Activated T-helper 1 cell treated with Interleukin-2 at 50 U/mL for 16 hours (primary cell): Measurements from ENCODE around the gene TEKT4.
"Not testable (repeated sequence)": the region's sequence is repeated elsewhere in the genome, so short reads cannot be mapped to it uniquely, and the experiment has no call there.

Source experiments
- DNase-seq: peaks from one replicate; pipeline ENCODE4 v3.0.0-alpha.2; 2020; ENCODE audit warnings: low read depth

TEKT4 gene, protein sequence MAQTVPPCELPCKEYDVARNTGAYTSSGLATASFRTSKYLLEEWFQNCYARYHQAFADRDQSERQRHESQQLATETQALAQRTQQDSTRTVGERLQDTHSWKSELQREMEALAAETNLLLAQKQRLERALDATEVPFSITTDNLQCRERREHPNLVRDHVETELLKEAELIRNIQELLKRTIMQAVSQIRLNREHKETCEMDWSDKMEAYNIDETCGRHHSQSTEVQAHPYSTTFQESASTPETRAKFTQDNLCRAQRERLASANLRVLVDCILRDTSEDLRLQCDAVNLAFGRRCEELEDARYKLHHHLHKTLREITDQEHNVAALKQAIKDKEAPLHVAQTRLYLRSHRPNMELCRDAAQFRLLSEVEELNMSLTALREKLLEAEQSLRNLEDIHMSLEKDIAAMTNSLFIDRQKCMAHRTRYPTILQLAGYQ

DNA sequence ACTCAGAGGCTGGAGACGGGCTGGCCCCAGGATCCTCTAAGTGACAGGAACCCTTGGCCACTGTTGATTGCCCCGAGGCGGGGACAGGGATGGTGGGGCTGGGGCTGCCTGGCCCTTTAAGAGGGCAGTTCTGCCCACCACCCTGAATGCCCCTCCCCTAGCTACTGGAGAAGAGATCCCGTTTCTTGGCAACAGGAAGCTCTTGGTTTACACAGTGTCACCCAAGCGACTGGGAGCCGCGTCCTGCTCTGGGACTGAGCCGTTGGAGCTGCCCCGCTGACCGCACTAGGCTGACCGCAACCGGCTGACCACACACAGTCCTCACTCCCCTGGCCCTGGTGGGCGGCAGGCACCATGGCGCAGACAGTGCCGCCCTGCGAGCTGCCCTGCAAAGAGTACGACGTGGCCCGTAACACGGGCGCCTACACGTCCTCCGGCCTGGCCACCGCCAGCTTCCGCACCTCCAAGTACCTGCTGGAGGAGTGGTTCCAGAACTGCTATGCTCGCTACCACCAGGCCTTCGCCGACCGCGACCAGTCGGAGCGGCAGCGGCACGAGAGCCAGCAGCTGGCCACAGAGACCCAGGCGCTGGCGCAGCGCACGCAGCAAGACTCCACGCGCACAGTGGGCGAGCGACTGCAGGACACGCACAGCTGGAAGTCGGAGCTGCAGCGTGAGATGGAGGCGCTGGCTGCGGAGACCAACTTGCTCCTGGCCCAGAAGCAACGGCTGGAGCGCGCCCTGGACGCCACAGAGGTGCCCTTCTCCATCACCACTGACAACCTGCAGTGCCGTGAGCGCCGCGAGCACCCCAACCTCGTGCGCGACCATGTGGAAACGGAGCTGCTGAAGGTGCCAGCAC lies at the start of gene TEKT4:
Gene TEKT4 (plus strand): TSS at position 205 of the 862 bp plus-strand sequence. CDS start 150 bp downstream, at position 355.
- no peak for DNase-seq

DNA sequence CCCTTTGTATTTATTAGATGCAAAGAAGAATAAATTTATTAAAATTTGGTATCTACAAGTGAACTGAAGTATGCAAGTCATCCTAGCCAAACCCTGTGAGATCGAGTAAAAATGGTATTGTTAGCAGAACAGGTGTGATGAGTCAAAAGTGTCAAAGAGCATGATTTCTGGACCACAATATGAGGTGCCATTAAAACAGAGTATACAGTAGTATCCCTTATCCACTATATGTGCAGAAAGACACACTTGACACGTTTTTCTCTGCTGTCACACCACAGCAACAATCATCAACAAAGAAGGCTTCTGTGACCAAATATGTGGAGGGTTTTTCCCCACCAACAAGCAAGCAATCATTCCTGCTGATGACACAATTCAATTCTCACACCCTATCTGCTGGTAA lies 32.0 kb upstream of the TEKT4 start:
- DNase-seq, result not testable (repeated sequence)

DNA sequence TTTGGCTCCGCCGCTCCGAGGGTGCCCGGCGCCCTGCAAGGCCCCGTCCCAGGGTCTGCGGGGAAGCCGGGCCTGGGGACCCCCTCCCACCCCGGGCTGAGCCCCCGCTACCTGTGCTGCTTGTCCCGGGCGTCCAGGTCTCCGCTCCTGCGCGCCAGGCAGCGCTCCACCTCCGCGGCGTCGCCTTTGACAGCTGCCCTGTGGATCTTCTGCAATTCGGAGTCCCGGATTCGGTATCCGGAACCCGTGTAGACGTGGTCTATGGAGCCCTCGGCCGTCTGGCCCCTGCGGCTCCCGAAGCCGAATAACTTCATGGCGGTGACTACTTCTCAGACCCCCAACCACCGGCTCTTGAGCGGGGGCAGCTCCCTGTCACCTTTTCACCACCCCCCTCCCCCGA lies 14.4 kb upstream of the TEKT4 start:
- not testable (repeated sequence) for DNase-seq

DNA sequence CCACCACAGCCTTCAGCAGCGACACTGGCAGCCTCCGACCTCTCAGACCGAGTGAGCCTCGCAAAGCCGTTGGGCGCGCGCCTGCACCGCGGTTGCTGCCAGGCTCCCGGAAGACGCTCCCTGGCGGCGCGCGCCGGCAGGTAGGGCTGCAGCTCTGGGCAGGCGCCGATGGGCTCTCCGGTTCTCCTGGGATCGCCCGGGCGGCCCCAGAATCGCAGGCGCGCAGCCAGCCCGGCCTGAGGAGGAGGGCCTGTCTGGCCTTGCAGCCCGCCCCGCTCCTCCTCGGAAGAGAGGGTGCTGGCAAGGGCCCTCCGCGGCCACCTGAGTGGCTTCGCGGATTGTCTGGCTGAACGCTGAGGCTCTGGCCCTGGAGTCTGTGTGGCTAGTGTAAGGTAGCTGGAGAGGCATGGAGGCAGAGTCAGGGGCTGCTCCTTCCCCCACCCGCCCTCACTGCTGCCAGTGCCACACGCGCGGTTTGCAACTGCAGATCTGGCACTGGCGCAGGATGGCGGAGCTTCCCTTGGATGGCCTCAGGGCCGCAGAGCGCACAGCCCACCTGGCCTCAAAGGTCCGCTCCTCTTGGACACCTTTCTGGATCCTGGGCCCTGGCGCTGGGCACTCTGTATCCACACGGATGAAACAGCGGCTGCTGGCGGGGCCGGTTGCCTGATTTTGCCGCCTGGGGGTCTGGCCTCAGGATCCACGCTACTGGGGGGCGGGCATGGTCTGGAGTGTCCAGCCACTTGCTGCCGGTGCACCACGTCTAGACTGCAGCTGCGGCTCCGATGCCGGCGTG lies 13.7 kb upstream of the TEKT4 start:
- DNase-seq, result not testable (repeated sequence)

DNA sequence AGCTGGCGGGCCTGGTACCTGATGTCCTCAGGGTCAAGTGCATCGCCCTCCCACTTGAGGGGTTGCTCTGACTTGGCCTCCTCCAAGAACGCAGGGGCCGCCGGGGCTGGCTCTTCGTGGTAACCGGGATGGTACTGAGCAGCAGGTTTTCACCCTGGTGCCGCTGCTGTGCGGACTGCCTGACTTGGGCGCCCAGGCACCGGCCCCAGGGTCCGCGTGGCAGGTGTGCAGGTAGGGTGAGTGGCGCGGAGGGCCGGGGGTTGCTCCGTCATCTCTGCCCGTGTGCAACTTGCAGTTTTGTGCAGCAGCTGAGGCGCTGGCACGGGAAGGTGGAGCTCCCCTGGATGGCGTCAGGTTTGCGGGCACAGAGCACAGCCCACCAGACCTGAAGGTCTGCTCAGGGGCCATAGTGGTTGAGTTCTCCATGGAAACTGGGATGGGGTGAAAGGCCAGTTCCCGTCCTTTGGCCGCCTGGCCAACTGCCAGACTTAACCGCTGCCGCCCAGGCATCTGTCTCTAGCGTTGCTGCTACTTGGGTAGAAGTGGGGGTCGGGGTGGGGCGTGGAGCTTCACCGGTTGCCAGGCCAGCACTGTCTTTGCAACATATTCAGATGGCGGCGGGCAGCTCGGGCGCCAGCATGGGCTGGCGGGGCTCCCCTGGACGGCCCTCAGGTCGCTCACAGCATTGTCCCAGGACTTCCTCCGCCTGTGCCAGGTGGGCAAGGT lies 12.9 kb upstream of the TEKT4 start:
- not testable (repeated sequence) for DNase-seq

DNA sequence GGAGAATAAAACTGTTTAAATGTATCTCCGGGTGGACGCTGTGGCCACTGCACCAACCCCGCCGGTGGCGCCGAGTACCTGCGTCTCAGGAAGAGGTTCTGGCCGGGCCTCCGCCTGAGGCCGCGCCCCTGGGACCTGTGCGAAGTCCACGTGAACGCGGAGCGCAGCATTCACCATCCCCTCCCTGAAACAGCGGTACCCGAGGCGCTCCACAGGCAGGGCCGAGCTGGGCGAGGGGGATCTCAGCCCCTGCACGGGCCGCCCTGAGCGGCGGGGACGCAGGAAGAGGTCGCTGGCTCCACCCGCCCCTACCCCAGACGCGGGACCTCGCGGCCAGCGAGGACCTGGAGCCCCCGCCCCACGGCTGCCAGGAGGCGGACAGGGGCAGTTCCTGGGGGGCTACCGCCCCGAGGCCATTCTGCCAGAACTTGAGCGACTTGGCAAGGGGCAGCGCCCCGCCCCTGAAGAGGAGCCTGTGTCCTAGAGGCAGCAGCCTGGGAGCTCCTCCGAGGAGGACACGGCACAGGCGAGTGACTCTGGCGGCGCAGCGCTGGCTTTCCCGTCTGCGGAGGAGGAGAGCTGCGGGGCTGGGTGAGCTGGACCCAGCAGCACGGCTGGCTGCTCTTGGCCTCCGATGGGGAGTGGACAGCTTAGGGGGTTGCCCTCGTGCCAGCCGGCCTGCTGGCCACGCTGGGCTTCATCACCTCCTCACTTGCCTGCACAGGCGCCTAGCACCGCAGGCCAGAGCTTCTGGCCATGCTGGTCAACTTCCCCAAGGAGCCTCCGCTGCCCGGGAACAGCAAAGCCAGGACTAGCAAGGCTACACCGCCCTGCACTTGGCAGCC lies 9.7 kb upstream of the TEKT4 start:
- no peak for DNase-seq

DNA sequence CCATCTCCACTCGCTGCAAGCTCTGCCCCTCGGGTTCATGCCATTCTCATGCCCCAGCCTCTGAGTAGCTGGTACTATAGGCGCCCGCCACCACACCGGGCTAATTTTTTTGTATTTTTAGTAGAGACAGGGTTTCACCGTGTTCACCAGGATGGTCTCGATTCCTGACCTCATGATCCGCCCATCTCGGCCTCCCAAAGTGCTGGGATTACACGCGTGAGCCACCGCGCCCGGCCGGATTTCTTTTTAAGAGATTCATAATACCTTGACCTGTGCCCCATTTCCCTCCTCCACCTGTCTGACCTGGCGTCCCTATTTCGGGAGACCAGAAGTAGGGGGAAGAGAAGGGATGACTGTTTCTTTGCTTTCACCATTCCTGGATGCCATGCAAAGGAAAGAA lies 8.3 kb upstream of the TEKT4 start:
- not testable (repeated sequence) for DNase-seq

DNA sequence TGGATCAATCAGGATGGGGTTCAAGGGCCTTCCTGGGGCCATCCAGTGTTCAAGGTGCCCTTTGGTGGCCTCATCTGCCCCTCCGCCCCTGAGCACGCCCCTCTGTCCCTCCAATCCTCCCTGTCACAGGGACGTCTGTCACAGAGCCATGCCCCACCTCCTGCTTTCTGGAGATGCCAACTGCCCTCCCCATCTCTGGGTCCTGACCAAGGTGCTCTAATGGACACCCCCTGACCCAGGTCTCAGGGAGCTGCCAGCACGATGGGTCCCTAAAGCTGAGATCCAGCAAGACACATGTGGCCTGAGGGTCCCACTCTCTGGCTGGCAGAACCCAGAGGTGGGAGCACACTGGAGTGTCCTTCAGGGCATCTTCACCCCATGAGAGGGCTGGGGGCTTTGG lies 2.1 kb upstream of the TEKT4 start:
- no peak for DNase-seq

DNA sequence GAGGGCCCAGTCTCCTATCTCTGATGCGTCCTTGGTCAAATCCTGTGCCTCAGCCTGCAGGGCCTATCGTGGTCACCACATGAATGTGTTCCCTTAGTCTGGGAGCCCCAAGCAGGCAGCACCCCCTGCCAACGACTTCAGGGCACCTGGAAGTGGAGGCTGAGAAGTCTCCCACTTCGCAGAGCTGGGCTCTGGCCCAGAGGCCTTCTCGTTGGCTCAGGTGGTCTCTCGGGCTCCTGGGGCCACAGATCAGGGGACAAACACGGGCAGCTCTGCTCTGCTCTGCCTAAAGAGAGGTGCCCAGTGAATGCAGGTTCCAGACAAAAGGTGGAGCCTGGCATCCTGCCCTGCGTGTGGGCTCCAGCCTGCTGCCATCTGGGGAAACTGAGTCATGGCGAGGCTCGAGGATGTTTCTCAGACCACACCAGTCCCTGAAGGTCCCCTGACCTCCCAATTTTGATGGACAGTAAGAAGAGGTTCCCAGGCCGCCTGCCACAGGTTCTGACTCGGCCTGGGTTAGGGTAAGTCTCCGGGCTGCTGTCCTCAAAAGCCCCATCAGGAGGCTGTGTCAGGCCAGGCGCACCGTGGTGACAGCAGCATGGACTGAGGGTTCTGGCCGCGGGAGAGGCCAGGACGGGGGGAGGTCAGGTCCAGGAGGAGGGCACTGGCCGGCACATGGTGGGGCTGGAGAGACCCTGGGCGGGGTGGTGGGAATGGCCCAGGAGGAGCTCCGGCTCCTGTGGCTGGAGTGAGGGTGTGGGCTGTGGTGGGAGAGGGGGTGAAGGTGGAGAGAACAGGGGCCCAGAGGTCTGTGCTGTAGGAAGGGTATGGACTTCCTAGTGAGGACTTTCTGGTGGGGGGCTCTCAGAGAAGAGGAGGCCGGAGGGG lies 1.4 kb upstream of the TEKT4 start:
- no peak for DNase-seq

DNA sequence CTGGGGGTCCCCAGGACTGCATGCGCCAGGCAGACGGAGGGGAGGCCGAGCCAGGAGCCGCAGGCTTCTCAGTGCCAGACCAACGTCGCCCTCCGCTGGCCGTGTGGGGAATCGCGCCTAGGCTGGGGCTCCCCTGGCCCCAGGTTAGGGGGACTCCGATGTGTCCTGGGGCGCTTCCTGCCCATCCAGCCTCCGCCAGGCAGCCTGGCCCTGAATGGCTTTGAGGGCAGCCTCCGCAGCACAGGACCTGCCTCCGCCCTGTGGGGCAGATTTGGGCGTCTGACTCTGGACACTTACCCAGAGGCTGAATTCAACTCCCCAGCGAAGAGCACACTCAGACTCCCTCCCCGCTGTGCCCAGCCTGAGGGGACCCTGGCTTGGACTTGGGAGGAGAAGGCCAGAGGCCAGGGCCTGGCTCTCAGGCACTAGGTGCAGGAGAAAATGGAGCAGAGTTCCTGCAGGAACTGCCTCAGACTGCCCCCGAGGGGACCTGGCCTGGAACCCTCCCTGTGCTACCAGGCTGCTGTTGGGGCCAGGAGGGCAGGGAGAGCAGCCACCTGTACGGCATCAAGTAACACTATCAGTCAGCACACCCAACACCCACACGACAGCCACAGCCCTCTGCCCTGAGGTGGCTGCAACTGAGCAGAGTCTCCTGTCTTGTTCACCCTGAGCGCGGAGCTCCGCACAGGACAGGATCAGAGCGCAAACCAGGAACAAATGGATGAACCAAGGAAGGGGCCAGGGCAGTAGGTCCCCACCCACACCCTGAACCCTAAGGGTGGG lies 597 bp upstream of the TEKT4 start:
- no peak for DNase-seq

DNA sequence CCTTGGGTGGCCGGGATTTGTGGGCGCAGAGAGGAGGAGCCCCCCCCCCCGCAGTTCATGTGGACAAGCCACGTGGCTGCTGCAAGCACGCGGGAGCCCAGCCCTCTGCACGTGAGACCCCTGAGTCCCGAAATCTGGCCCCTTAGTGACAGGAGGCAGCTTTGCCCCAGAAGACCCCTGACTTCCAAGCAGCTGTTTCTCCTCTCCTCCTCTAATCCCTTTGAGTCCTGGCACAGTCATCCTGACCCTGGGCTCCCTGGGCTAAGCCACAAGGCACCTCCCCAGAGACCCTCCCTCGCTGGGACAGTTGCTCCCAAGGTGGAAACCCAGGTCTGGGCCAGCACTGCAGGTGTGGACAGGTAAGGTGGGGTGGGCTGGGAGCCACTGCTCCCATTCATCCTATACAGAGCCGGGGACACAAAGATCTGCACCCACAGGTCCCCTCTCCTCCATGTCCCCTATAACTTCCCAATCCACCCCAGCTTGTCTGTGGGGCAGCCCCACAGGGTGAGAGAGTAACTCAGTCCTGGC lies 923 bp downstream of the TEKT4 start:
- no peak for DNase-seq

DNA sequence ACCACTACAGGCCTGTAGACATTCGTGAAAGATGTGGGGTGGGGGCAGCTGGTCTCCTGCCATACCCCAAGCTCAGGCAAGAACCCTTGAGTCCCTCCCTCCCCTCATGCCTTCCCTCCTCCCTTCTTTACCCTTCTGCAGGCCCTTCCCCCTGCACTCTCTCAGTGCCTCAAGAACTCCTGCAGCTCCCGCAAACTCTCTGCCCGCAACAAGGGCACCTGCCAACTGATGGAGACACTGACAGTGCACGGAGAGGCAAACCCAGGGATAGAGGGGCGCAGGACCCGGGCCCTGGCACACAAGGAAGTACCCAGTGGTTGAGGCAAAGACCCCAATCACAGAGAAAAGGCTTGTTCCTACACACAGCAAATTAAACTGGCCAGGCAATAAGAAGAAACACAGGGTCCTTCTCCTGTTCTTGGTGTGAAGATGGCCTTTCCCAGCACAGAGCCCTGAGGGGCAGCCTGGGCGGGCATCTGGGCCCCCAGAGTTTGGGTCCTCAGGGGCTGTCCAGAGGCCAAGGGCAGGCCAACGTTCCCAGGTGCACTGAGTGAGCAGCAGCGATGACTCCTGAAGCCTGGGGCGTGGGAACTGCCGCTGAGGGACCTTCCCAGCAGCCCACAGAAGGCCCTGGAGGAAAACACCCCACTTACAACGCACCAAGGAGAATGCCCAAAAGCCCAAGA lies 1.6 kb downstream of the TEKT4 start:
- no peak for DNase-seq

DNA sequence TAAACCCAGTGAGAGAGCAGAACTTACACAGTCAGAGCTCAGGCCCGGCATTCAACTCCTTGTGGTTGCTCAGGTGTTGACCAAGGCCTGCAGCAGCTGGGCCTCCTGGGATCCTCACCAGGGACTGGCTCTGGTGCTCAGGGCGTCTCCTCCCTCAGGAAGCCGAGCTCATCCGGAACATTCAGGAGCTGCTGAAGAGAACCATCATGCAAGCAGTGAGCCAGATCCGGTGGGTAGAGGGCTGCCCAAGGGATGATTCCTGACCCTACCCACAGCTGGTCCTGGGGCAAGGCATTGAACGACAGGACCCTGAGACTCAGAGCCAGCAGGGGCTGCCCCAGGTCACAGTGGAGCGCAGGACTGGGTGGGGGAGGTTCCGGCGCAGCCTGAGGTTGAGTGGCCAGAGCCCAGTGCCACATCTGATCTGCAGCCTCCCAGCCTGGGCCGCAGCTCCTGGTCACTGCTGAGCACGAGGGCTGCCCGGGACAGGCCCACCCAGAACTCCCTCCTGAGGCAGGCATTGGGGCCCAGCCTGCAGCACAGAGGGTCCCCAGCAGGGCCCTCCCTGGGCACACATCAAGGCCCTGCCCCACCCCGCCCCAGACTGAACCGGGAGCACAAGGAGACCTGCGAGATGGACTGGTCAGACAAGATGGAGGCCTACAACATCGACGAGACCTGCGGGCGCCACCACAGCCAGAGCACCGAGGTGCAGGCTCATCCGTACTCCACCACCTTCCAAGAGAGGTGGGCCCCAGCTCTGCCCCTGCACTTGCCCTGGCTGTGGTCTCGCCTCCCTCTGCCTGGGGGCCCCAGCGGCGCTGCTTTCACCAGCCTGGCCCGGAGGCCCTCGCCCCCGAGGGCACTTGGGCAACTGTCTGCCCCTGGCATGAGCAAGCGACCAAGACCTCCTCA lies 2.4 kb downstream of the TEKT4 start:
- no peak for DNase-seq

DNA sequence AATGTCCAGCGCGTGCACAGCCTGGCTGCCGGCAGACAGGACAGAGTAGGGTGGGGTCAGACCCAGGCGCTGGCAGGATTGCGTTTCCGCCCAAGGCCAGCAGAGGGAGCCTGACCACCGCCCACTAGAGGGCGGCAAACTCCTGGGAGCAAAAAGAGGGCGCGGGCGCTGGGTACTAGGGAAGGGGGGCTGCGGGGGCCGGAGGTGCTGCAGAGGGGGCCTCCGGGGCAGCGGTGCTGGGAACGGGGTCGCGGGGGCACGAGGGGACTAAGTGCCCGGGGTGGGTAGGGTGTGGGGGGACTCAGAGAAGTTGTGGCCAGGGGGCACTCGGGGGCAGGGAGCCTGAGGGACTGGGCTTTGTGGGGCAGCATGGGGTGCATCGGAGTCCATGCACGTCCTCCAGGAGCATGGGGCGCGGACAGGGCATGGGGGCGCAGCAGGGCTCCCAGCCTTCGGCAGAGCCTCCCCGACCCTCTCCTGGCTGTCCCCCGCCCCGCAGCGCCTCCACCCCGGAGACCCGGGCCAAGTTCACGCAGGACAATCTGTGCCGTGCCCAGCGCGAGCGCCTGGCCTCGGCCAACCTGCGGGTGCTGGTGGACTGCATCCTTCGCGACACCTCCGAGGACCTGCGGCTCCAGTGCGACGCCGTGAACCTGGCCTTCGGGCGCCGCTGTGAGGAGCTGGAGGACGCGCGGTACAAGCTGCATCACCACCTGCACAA lies 3.2 kb downstream of the TEKT4 start:
- DNase-seq, result peak; percentile 34

DNA sequence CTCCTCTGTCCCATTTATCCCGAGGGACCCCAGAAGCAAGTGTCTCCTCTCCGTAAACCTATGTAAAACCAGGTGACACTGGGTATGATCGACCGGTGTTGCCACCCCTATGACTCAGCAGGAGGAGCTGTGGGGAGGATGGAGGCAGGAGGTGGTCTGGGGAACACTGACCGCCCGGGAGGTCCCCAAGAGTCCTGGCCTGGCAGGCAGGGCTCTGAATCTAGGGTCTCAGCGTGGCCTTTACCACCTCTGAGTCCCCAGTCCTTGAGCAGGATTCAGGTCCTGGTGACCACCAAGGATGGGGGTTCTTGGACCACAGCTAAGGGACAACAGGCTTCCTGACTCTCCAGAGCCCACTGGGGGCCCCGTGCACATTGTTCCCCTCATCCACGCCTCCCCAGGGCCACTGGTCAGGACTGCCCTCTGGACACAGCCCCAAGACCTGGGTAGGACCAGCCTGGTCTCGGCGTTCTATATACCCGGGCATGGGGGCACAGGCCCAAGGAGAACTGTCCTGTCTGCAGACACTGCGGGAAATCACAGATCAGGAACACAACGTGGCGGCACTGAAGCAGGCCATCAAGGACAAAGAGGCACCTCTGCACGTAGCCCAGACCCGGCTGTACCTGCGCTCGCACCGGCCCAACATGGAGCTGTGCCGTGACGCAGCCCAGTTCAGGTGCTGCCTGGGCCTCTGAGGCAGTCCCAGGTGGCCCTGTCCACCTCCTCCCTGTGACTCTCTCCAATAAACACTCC lies 4.0 kb downstream of the TEKT4 start:
- DNase-seq, result no peak
